IgD-negative memory B cell (primary cell): Measurements from ENCODE around the gene TUBG1. TPM values are rescaled to one million over a fixed set of nuclear protein-coding genes. Genes with fewer than 3 reads are reported as not detected.
A peak's percentile ranks its signal among the peaks of the same experiment; 100 is the strongest.
"Not testable (repeated sequence)": the region's sequence is repeated elsewhere in the genome, so short reads cannot be mapped to it uniquely, and the experiment has no call there.

Source experiments
- H3K27ac Mint-ChIP-seq, 3 donors: one replicate each; pipeline ENCODE4 v1.8.0; 2020 to 2022; ENCODE audit warnings: mild to moderate bottlenecking in 3 of 3, mixed read lengths in 3 of 3, moderate library complexity in 1 of 3
- H3K27me3 Mint-ChIP-seq: one replicate; pipeline ENCODE4 v1.8.0; 2021; ENCODE audit warnings: mixed read lengths
- H3K36me3 Mint-ChIP-seq: one replicate; pipeline ENCODE4 v1.8.0; 2020; ENCODE audit warnings: mild to moderate bottlenecking, mixed read lengths
- H3K4me1 Mint-ChIP-seq, 3 donors: one replicate each; pipeline ENCODE4 v1.8.0; 2020 to 2022; ENCODE audit warnings: mixed read lengths in 3 of 3, mild to moderate bottlenecking in 1 of 3
- H3K4me3 Mint-ChIP-seq, 4 donors: one replicate each; pipeline ENCODE4 v1.8.0; 2020 to 2022; ENCODE audit warnings: mild to moderate bottlenecking in 4 of 4, mixed read lengths in 4 of 4, moderate library complexity in 3 of 4
- H3K9me3 Mint-ChIP-seq, 3 donors: one replicate each; pipeline ENCODE4 v1.8.0; 2020 to 2021; ENCODE audit warnings: mixed read lengths in 3 of 3, mild to moderate bottlenecking in 1 of 3
- polyA plus RNA-seq: library from polyadenylated mRNA; unstranded; fragments of 300-500 nt; fragmentation: Illumina TruSeq; gene quantifications from one replicate; pipeline ENCODE4 v1.2.3, GENCODE V29; 2021

Gene TUBG1
- polyA plus RNA-seq, 1 donor from 2014 or later: 11.8 TPM

- H3K4me1 Mint-ChIP-seq, H3K27me3 Mint-ChIP-seq, H3K4me3 Mint-ChIP-seq, H3K27ac Mint-ChIP-seq, H3K9me3 Mint-ChIP-seq, H3K36me3 Mint-ChIP-seq: not testable (repeated sequence)
These were observed 17.7 kb downstream of the TUBG1 start for GRCh38 chr17:42627032-42627764.

- no peak overlapping the region for H3K27ac Mint-ChIP-seq
- no peaks in the 10 kb centered on the region for H3K27me3 Mint-ChIP-seq
- H3K4me1 Mint-ChIP-seq: no peaks in the 10 kb centered on the region
- H3K36me3 Mint-ChIP-seq: no peaks in the 10 kb centered on the region
- H3K9me3 Mint-ChIP-seq: no peaks in the 10 kb centered on the region
- H3K4me3 Mint-ChIP-seq: no peak overlapping the region
These were observed 20.0 kb downstream of the TUBG1 start for GRCh38 chr17:42629411-42630009.

GRCh38 chr17:42632949-42633444 is 23.5 kb downstream of the TUBG1 start:
- Mint-ChIP-seq H3K27ac (no peak overlapping the region), H3K4me3 (no peak overlapping the region), H3K36me3 (no peaks in the 10 kb centered on the region), H3K4me1 (no peaks in the 10 kb centered on the region), H3K9me3 (no peaks in the 10 kb centered on the region), H3K27me3 (no peaks in the 10 kb centered on the region)

GRCh38 chr17:42639525-42640113 is 30.1 kb downstream of the TUBG1 start:
- Mint-ChIP-seq H3K4me1 (no peaks in the 10 kb centered on the region), H3K27me3 (peaks cover 7% of the 10 kb centered on the region), H3K9me3 (no peaks in the 10 kb centered on the region), H3K36me3 (peaks cover 1% of the 10 kb centered on the region), H3K4me3 (no peak overlapping the region), H3K27ac (no peak overlapping the region)

GRCh38 chr17:42640121-42640520 is 30.6 kb downstream of the TUBG1 start:
- H3K36me3 Mint-ChIP-seq: peaks cover 1% of the 10 kb centered on the region
- no peaks in the 10 kb centered on the region for H3K4me1 Mint-ChIP-seq
- no peak overlapping the region for H3K4me3 Mint-ChIP-seq
- no peaks in the 10 kb centered on the region for H3K9me3 Mint-ChIP-seq
- H3K27ac Mint-ChIP-seq: no peak overlapping the region
- peaks cover 7% of the 10 kb centered on the region for H3K27me3 Mint-ChIP-seq

GRCh38 chr17:42642336-42642735 is 32.9 kb downstream of the TUBG1 start:
- Mint-ChIP-seq H3K27ac (no peak overlapping the region), H3K4me3 (no peak overlapping the region), H3K4me1 (no peaks in the 10 kb centered on the region), H3K36me3 (peaks cover 1% of the 10 kb centered on the region), H3K27me3 (peaks cover 7% of the 10 kb centered on the region), H3K9me3 (no peaks in the 10 kb centered on the region)

GRCh38 chr17:42647778-42648177 is 38.3 kb downstream of the TUBG1 start:
- Mint-ChIP-seq H3K27ac (no peak overlapping the region), H3K4me1 (peaks cover 0 to 8% (median 1%) of the 10 kb centered on the region in 3 donors), H3K4me3 (peak overlapping the region in 1 of 4 donors; percentile 34), H3K9me3 (no peaks in the 10 kb centered on the region), H3K36me3 (no peaks in the 10 kb centered on the region), H3K27me3 (peaks cover 10% of the 10 kb centered on the region)

- H3K4me3 Mint-ChIP-seq: no peak overlapping the region
- H3K9me3 Mint-ChIP-seq: no peaks in the 10 kb centered on the region
- peaks cover 11 to 17% (median 14%) of the 10 kb centered on the region in 3 donors for H3K4me1 Mint-ChIP-seq
- no peak overlapping the region for H3K27ac Mint-ChIP-seq
- peaks cover 36% of the 10 kb centered on the region for H3K27me3 Mint-ChIP-seq
- H3K36me3 Mint-ChIP-seq: no peaks in the 10 kb centered on the region
These were observed 41.9 kb downstream of the TUBG1 start for GRCh38 chr17:42651392-42651791.

- Mint-ChIP-seq H3K4me1 (peaks cover 14 to 21% (median 18%) of the 10 kb centered on the region in 3 donors), H3K27me3 (peaks cover 34% of the 10 kb centered on the region), H3K9me3 (peaks cover 0 to 4% (median 0%) of the 10 kb centered on the region in 3 donors), H3K36me3 (no peaks in the 10 kb centered on the region), H3K4me3 (peak overlapping the region in 1 of 4 donors; percentile 37), H3K27ac (no peak overlapping the region)
These were observed 44.0 kb downstream of the TUBG1 start for GRCh38 chr17:42653179-42654124.

- no peaks in the 10 kb centered on the region for H3K36me3 Mint-ChIP-seq
- peak overlapping the region in 2 of 4 donors; percentile 47 to 55 for H3K4me3 Mint-ChIP-seq
- peaks cover 20 to 30% (median 23%) of the 10 kb centered on the region in 3 donors for H3K4me1 Mint-ChIP-seq
- no peak overlapping the region for H3K27ac Mint-ChIP-seq
- H3K27me3 Mint-ChIP-seq: peaks cover 37% of the 10 kb centered on the region
- H3K9me3 Mint-ChIP-seq: peaks cover 0 to 4% (median 0%) of the 10 kb centered on the region in 3 donors
These were observed 46.0 kb downstream of the TUBG1 start for GRCh38 chr17:42655528-42655927.

- H3K27ac Mint-ChIP-seq: no peak overlapping the region
- H3K36me3 Mint-ChIP-seq: no peaks in the 10 kb centered on the region
- H3K4me3 Mint-ChIP-seq: peak overlapping the region; percentile 72 to 96 (median 87)
These were observed 48.5 kb downstream of the TUBG1 start for GRCh38 chr17:42657824-42658588.

GRCh38 chr17:42659079-42659931 is 49.8 kb downstream of the TUBG1 start, which contains the start of gene TUBG2:
TUBG2 (plus strand) TSS chr17:42659284; CDS start chr17:42659504, 220 bp downstream.
- Mint-ChIP-seq H3K27me3 (peaks cover 24% of the 10 kb centered on the region), H3K4me1 (peaks cover 20 to 27% (median 25%) of the 10 kb centered on the region in 3 donors), H3K9me3 (peaks cover 0 to 4% (median 0%) of the 10 kb centered on the region in 3 donors), H3K36me3 (no peaks in the 10 kb centered on the region), H3K4me3 (peak within 1 kb of the TSS; percentile 83 to 96 (median 92)), H3K27ac (peak within 1 kb of the TSS in 1 of 3 donors; percentile 78)

More at GRCh38 chr17:42657824-42658588, 48.5 kb downstream of the TUBG1 start:
- H3K4me1 Mint-ChIP-seq: peaks cover 20 to 33% (median 25%) of the 10 kb centered on the region in 3 donors
- peaks cover 0 to 4% (median 0%) of the 10 kb centered on the region in 3 donors for H3K9me3 Mint-ChIP-seq
- peaks cover 34% of the 10 kb centered on the region for H3K27me3 Mint-ChIP-seq

GRCh38 chr17:42659932-42660274 is 50.4 kb downstream of the TUBG1 start:
- Mint-ChIP-seq H3K4me1 (peaks cover 20 to 27% (median 22%) of the 10 kb centered on the region in 3 donors), H3K4me3 (peak overlapping the region; percentile 9 to 94 (median 59)), H3K27me3 (peaks cover 18% of the 10 kb centered on the region)
- H3K36me3 Mint-ChIP-seq, H3K9me3 Mint-ChIP-seq, H3K27ac Mint-ChIP-seq: not testable (repeated sequence)
